ENCODE data around the gene DISC1. TPM values are rescaled to one million over a fixed set of nuclear protein-coding genes. Genes with fewer than 3 reads are reported as not detected.

DISC1 gene
- total and polyA plus RNA-seq, 12 donors = 1.0 to 21.0 (median 9.7) TPM

DNA sequence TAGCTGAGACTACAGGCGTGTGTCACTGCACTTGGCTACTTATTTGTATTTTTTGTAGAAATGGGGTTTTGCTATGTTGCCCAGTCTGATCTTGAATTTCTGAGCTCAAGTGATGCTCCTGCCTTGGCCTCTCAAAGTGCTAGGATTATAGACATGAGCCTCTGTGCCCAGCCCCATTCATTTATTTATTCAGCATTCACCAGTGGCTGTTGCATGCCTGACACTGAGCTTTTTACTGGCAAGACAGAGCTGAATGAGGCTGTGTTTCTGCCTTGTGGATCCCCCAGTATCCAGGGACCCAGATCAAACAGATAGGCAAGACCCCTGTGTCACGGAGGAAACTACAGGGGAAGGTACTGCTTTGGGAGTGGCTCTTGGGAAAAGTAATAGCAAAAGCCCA is 109.4 kb downstream of the DISC1 start:
- 89 to 100% (median 92%) methylated on average over 2 of the region's 2 CpGs for WGBS, 4 donors
- H3K27ac ChIP-seq = no peak overlapping the region
- H3K4me1 ChIP-seq (replicated peaks in 1 of 2) = no peaks in the 10 kb centered on the region
- no peak for TF ChIP-seq POLR2A (IDR thresholded peaks at IDR 0.05)
- TF ChIP-seq, protein P1, sequence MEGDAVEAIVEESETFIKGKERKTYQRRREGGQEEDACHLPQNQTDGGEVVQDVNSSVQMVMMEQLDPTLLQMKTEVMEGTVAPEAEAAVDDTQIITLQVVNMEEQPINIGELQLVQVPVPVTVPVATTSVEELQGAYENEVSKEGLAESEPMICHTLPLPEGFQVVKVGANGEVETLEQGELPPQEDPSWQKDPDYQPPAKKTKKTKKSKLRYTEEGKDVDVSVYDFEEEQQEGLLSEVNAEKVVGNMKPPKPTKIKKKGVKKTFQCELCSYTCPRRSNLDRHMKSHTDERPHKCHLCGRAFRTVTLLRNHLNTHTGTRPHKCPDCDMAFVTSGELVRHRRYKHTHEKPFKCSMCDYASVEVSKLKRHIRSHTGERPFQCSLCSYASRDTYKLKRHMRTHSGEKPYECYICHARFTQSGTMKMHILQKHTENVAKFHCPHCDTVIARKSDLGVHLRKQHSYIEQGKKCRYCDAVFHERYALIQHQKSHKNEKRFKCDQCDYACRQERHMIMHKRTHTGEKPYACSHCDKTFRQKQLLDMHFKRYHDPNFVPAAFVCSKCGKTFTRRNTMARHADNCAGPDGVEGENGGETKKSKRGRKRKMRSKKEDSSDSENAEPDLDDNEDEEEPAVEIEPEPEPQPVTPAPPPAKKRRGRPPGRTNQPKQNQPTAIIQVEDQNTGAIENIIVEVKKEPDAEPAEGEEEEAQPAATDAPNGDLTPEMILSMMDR (IDR thresholded peaks at IDR 0.05) = no peak
- intact Hi-C loops (cut with DNase I) = no loop called here
- no peaks in the 10 kb centered on the region for H3K27me3 ChIP-seq
- DNase-seq = no peak
- no peaks in the 10 kb centered on the region for H3K36me3 ChIP-seq (replicated peaks in 1 of 2)
- no peaks in the 10 kb centered on the region for H3K9me3 ChIP-seq (replicated peaks in 1 of 3)
- no peak overlapping the region for H3K4me3 ChIP-seq

- no peak for TF ChIP-seq POLR2A (IDR thresholded peaks at IDR 0.05)
- TF ChIP-seq, protein P1 (IDR thresholded peaks at IDR 0.05) = no peak
- Histone ChIP-seq H3K4me3 (no peak overlapping the region), H3K27ac (no peak overlapping the region), H3K27me3 (no peaks in the 10 kb centered on the region), H3K9me3 (replicated peaks in 1 of 3) (no peaks in the 10 kb centered on the region), H3K36me3 (replicated peaks in 1 of 2) (no peaks in the 10 kb centered on the region), H3K4me1 (replicated peaks in 1 of 2) (no peaks in the 10 kb centered on the region)
- no peak for DNase-seq
- intact Hi-C loops (cut with DNase I) = no loop called here
Observed at GRCh38 chr1:231736464-231736863, 109.9 kb downstream of the DISC1 start.

- intact Hi-C loops (cut with DNase I) = no loop called here
Observed at GRCh38 chr1:231738554-231738953, 112.0 kb downstream of the DISC1 start.

GRCh38 chr1:231743966-231744365 is 117.4 kb downstream of the DISC1 start:
- Histone ChIP-seq H3K9me3 (replicated peaks in 1 of 3) (no peaks in the 10 kb centered on the region), H3K27ac (no peak overlapping the region), H3K4me3 (no peak overlapping the region), H3K4me1 (replicated peaks in 1 of 2) (no peaks in the 10 kb centered on the region), H3K27me3 (no peaks in the 10 kb centered on the region), H3K36me3 (replicated peaks in 1 of 2) (no peaks in the 10 kb centered on the region)
- WGBS, 4 donors = 84 to 91% (median 88%) methylated on average over 4 of the region's 4 CpGs
- DNase-seq = no peak
- no peak for TF ChIP-seq POLR2A (IDR thresholded peaks at IDR 0.05)
- TF ChIP-seq, protein P1 (IDR thresholded peaks at IDR 0.05) = no peak
- intact Hi-C loops (cut with DNase I) = no loop called here

More at GRCh38 chr1:231738554-231738953, 112.0 kb downstream of the DISC1 start:
- 92 to 100% (median 100%) methylated on average over 1 of the region's 1 CpG for WGBS, 4 donors
- H3K36me3 ChIP-seq (replicated peaks in 1 of 2) = no peaks in the 10 kb centered on the region
- TF ChIP-seq POLR2A (IDR thresholded peaks at IDR 0.05) = no peak
- TF ChIP-seq, protein P1 (IDR thresholded peaks at IDR 0.05) = no peak
- DNase-seq = no peak
- H3K27me3 ChIP-seq = no peaks in the 10 kb centered on the region
- no peaks in the 10 kb centered on the region for H3K4me1 ChIP-seq (replicated peaks in 1 of 2)
- H3K4me3 ChIP-seq = no peak overlapping the region
- no peak overlapping the region for H3K27ac ChIP-seq
- no peaks in the 10 kb centered on the region for H3K9me3 ChIP-seq (replicated peaks in 1 of 3)
